Thoracic aorta endothelial cell (primary cell): ENCODE measurements around the gene LCORL. TPM values are rescaled to one million over a fixed set of nuclear protein-coding genes. Genes with fewer than 3 reads are reported as not detected.

Source experiments
- total RNA-seq: library from RNA; depleted of rRNA; stranded (reverse); fragments of >200 nt; gene quantifications from 2 replicates; pipeline ENCODE4 v1.2.3, GENCODE V29; 2012

The LCORL gene
- 17.7 and 24.5 TPM in 2 replicates for total RNA-seq

GRCh38 chr4:18021720-18022571, at the start of gene LCORL:
LCORL (minus strand) TSS chr4:18021755; CDS start chr4:18021751, 4 bp downstream.

GRCh38 chr4:17810260-17811077, 211.1 kb downstream of the LCORL start, which contains the start of the genes DCAF16 and NCAPG:
DCAF16 (minus strand) TSS chr4:17810757; CDS start chr4:17804141, 6,616 bp downstream.
NCAPG (plus strand) TSS chr4:17810979; CDS start chr4:17811078, 99 bp downstream.

Other genes with a start within 250 kb of the LCORL start
- gene FAM184B, start 240.1 kb downstream of the LCORL start, total RNA-seq: under 0.01 TPM in 1 of 2 replicates, not detected in the other
- 27.4 and 33.3 TPM in 2 replicates for gene DCAF16, start 211.0 kb downstream of the LCORL start, total RNA-seq
- gene NCAPG, start 210.8 kb downstream of the LCORL start, total RNA-seq: 104 and 139 TPM in 2 replicates